WERI-Rb-1 (cell line): ENCODE measurements around the gene WBP1L.
"Not testable (repeated sequence)": the region's sequence is repeated elsewhere in the genome, so short reads cannot be mapped to it uniquely, and the experiment has no call there.

Experiments
- DNase-seq: peaks from one replicate; pipeline ENCODE4 v3.0.0-alpha.2; 2020
- H3K27ac ChIP-seq: fragments of 250-450 bp; sonication (Bioruptor Pico); 2 replicates; pipeline ENCODE4 v1.5.1; 2020; ENCODE audit warnings: mild to moderate bottlenecking, moderate library complexity
- H3K27me3 ChIP-seq: fragments of 250-450 bp; sonication (Bioruptor Pico); 2 replicates; pipeline ENCODE4 v1.5.1; 2021; ENCODE audit warnings: mild to moderate bottlenecking, low read depth, moderate library complexity; ENCODE audit not compliant: insufficient read depth, severe bottlenecking
- H3K36me3 ChIP-seq: fragments of 250-450 bp; sonication (Bioruptor Pico); 2 replicates; pipeline ENCODE4 v1.5.1; 2020; ENCODE audit warnings: mild to moderate bottlenecking, moderate library complexity
- H3K4me3 ChIP-seq: 2 replicates; pipeline ENCODE4 v1.5.1; 2011; ENCODE audit warnings: low read depth, mild to moderate bottlenecking, control low read depth, low read length
- H3K9me3 ChIP-seq: fragments of 250-450 bp; sonication (Bioruptor Pico); 2 replicates; pipeline ENCODE4 v1.5.1; 2021; ENCODE audit warnings: mild to moderate bottlenecking, moderate library complexity; ENCODE audit not compliant: severe bottlenecking
- TF ChIP-seq, protein P1 (sequence below): IDR thresholded peaks from 2 replicates; pipeline ENCODE4 v1.5.1; 2011; ENCODE audit warnings: low read depth, mild to moderate bottlenecking, control low read depth, inconsistent platforms, low read length

WBP1L gene

DNA sequence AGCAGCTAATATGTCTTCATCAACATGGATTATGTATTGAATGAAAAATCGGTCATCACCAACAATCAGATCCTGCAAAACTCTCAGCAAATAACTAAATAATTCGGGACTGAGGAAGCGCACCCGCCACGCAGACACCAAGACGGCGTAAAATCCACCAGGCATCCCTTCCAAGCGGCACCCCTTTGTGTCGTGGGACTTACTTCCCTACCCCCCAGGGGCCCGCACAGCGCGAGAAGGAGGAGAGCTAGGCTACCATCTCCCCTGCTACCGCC, 30.3 kb upstream of the WBP1L start:
- Histone ChIP-seq H3K4me3 (peak overlapping the region; percentile 97), H3K9me3 (no peaks in the 10 kb centered on the region), H3K36me3 (peaks cover 9% of the 10 kb centered on the region), H3K27me3 (no peaks in the 10 kb centered on the region), H3K27ac (peak overlapping the region; percentile 86)
- no peak for DNase-seq
- TF ChIP-seq, protein P1, sequence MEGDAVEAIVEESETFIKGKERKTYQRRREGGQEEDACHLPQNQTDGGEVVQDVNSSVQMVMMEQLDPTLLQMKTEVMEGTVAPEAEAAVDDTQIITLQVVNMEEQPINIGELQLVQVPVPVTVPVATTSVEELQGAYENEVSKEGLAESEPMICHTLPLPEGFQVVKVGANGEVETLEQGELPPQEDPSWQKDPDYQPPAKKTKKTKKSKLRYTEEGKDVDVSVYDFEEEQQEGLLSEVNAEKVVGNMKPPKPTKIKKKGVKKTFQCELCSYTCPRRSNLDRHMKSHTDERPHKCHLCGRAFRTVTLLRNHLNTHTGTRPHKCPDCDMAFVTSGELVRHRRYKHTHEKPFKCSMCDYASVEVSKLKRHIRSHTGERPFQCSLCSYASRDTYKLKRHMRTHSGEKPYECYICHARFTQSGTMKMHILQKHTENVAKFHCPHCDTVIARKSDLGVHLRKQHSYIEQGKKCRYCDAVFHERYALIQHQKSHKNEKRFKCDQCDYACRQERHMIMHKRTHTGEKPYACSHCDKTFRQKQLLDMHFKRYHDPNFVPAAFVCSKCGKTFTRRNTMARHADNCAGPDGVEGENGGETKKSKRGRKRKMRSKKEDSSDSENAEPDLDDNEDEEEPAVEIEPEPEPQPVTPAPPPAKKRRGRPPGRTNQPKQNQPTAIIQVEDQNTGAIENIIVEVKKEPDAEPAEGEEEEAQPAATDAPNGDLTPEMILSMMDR, result peak; percentile 61

- Histone ChIP-seq H3K27me3 (no peaks in the 10 kb centered on the region), H3K9me3 (no peaks in the 10 kb centered on the region), H3K4me3 (peak within 1 kb of the TSS; percentile 97), H3K27ac (peak within 1 kb of the TSS; percentile 86), H3K36me3 (peaks cover 9% of the 10 kb centered on the region)
- TF ChIP-seq, protein P1, result no peak
- peak; percentile 99 for DNase-seq
These were observed 29.7 kb upstream of the WBP1L start, which contains the start of gene ARL3 for GRCh38 chr10:102713814-102714620. Gene ARL3 (minus strand): TSS chr10:102714397. CDS start chr10:102714275, 122 bp downstream.

DNA sequence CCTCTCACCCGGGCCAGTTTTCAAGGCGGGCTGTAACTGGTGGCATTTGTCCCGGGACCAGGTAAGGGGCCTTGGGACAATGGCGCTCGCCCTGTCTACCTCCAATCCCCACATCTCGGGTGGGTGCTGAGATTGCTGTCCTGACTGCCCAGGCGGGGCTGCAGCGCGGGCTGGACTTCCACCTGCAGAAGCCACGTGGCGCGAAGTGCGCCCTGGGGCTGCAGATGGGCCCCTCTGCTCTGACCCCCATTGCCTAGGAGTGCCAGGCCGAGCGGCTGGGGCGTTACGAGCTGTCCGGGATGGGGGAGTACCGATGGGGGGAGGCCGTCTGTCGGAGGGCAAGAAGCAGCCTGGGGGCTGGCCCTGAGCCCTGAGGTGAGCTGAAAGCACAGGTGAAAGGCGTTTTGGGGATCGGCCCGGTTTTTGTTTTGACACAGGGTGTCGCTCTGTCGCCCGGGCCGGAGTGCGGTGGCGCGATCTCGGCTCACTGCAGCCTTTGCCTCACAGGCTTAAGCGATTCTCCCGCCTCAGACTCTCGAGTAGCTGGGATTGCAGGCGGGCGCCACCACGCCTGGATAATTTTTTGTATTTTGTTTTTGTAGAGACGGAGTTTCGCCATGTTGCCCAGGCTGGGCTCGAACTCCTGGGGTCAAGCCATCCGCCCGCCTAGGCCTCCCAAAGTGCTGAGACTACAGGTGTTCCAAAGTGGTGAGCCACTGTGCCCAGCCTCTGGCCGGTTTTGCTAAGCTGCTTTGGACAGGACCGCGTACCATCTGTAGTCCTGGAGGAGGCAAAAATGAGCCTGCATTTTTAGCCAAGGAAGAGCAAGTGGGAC, 28.9 kb upstream of the WBP1L start, which contains the start of gene SFXN2:
Gene SFXN2 (plus strand): TSS at position 16 of the 835 bp plus-strand sequence. CDS start 12,001 bp downstream, outside the sequence.
- H3K4me3 ChIP-seq, result peak within 1 kb of the TSS; percentile 97
- TF ChIP-seq, protein P1, result no peak
- DNase-seq, result peak; percentile 50
- H3K36me3 ChIP-seq, result peaks cover 13% of the 10 kb centered on the region
- no peaks in the 10 kb centered on the region for H3K27me3 ChIP-seq
- peak within 1 kb of the TSS; percentile 86 for H3K27ac ChIP-seq
- no peaks in the 10 kb centered on the region for H3K9me3 ChIP-seq

- H3K36me3 ChIP-seq, result peaks cover 14% of the 10 kb centered on the region
- H3K9me3 ChIP-seq, result no peaks in the 10 kb centered on the region
- TF ChIP-seq, protein P1, result no peak
- H3K27me3 ChIP-seq, result no peaks in the 10 kb centered on the region
- peak overlapping the region; percentile 97; the same call in 1 of the 2 replicates for H3K4me3 ChIP-seq
- H3K27ac ChIP-seq, result peak overlapping the region; percentile 26; the same call in 1 of the 2 replicates
- DNase-seq, result no peak
These were observed 27.9 kb upstream of the WBP1L start for GRCh38 chr10:102715880-102716279.

- not testable (repeated sequence) for H3K4me3 ChIP-seq, H3K27me3 ChIP-seq, H3K9me3 ChIP-seq
- peak overlapping the region; percentile 53 for H3K27ac ChIP-seq
- peaks cover 19% of the 10 kb centered on the region for H3K36me3 ChIP-seq
- peak; percentile 69 for DNase-seq
These were observed 26.7 kb upstream of the WBP1L start for GRCh38 chr10:102716900-102717565.
